NCI-H345 treated with DMSO at 0.1 percent for 48 hours (cell line): ENCODE results near the gene PIK3C2G.
A peak's percentile ranks its signal among the peaks of the same experiment; 100 is the strongest.

ENCODE experiments used
- DNase-seq: peaks from one replicate; lab custom pipeline; 2025; ENCODE audit not compliant: unreplicated experiment; lab: John Stamatoyannopoulos, UW

The PIK3C2G gene

GRCh38 chr12:18411453-18411852 lies 150.1 kb downstream of the PIK3C2G start:
- DNase-seq: no peak

- no peak for DNase-seq
These were observed 153.4 kb downstream of the PIK3C2G start for GRCh38 chr12:18414671-18415070.

- no peak for DNase-seq
These were observed 153.9 kb downstream of the PIK3C2G start for GRCh38 chr12:18415227-18415626.

GRCh38 chr12:18416412-18416811 lies 155.1 kb downstream of the PIK3C2G start:
- no peak for DNase-seq

GRCh38 chr12:18419311-18419710 lies 158.0 kb downstream of the PIK3C2G start:
- DNase-seq: no peak

GRCh38 chr12:18421867-18422266 lies 160.5 kb downstream of the PIK3C2G start:
- DNase-seq: no peak

GRCh38 chr12:18422871-18423270 lies 161.6 kb downstream of the PIK3C2G start:
- DNase-seq: no peak

GRCh38 chr12:18424857-18425256 lies 163.5 kb downstream of the PIK3C2G start:
- DNase-seq: no peak

- DNase-seq: no peak
These were observed 166.2 kb downstream of the PIK3C2G start for GRCh38 chr12:18427520-18427919.

GRCh38 chr12:18428416-18428815 lies 167.1 kb downstream of the PIK3C2G start:
- no peak for DNase-seq

GRCh38 chr12:18429366-18429765 lies 168.0 kb downstream of the PIK3C2G start:
- DNase-seq: no peak

- DNase-seq: peak; percentile 14
These were observed 169.2 kb downstream of the PIK3C2G start for GRCh38 chr12:18430425-18431048.

GRCh38 chr12:18431771-18432170 lies 170.5 kb downstream of the PIK3C2G start:
- no peak for DNase-seq

- no peak for DNase-seq
These were observed 170.9 kb downstream of the PIK3C2G start for GRCh38 chr12:18432206-18432605.

GRCh38 chr12:18436170-18436569 lies 174.9 kb downstream of the PIK3C2G start:
- DNase-seq: no peak

GRCh38 chr12:18439541-18439940 lies 178.2 kb downstream of the PIK3C2G start:
- DNase-seq: no peak

GRCh38 chr12:18443768-18444437 lies 182.6 kb downstream of the PIK3C2G start:
- DNase-seq: peak; percentile 19

GRCh38 chr12:18446061-18446644 lies 184.8 kb downstream of the PIK3C2G start:
- no peak for DNase-seq

GRCh38 chr12:18454330-18454729 lies 193.0 kb downstream of the PIK3C2G start:
- DNase-seq: no peak

GRCh38 chr12:18456344-18456743 lies 195.0 kb downstream of the PIK3C2G start:
- DNase-seq: no peak

GRCh38 chr12:18457362-18457761 lies 196.0 kb downstream of the PIK3C2G start:
- DNase-seq: no peak

- no peak for DNase-seq
These were observed 200.4 kb downstream of the PIK3C2G start for GRCh38 chr12:18461758-18462157.
